ENCODE results near the gene TBRG1.

GRCh38 chr11:124618863-124619262, 3.8 kb upstream of the TBRG1 start:
- TF ChIP-seq, protein P1, sequence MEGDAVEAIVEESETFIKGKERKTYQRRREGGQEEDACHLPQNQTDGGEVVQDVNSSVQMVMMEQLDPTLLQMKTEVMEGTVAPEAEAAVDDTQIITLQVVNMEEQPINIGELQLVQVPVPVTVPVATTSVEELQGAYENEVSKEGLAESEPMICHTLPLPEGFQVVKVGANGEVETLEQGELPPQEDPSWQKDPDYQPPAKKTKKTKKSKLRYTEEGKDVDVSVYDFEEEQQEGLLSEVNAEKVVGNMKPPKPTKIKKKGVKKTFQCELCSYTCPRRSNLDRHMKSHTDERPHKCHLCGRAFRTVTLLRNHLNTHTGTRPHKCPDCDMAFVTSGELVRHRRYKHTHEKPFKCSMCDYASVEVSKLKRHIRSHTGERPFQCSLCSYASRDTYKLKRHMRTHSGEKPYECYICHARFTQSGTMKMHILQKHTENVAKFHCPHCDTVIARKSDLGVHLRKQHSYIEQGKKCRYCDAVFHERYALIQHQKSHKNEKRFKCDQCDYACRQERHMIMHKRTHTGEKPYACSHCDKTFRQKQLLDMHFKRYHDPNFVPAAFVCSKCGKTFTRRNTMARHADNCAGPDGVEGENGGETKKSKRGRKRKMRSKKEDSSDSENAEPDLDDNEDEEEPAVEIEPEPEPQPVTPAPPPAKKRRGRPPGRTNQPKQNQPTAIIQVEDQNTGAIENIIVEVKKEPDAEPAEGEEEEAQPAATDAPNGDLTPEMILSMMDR (conservative IDR thresholded peaks at IDR 0.05; ENCODE audit: low read depth, low read length), result no peak
- no peak for TF ChIP-seq MXI1 (IDR thresholded peaks at IDR 0.05; ENCODE audit: borderline replicate concordance, low read depth, low read length)
- TF ChIP-seq RAD21 (IDR thresholded peaks at IDR 0.05; ENCODE audit: low read length), result no peak
- TF ChIP-seq, protein P2, sequence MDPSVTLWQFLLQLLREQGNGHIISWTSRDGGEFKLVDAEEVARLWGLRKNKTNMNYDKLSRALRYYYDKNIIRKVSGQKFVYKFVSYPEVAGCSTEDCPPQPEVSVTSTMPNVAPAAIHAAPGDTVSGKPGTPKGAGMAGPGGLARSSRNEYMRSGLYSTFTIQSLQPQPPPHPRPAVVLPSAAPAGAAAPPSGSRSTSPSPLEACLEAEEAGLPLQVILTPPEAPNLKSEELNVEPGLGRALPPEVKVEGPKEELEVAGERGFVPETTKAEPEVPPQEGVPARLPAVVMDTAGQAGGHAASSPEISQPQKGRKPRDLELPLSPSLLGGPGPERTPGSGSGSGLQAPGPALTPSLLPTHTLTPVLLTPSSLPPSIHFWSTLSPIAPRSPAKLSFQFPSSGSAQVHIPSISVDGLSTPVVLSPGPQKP (IDR thresholded peaks at IDR 0.05; ENCODE audit: borderline replicate concordance, low read depth, low read length), result no peak
- TF ChIP-seq POLR2A (IDR thresholded peaks at IDR 0.05; ENCODE audit: low read depth, low read length), result no peak
- no peak for TF ChIP-seq MAFK (IDR thresholded peaks at IDR 0.05; ENCODE audit: low read depth, low read length)
- TF ChIP-seq SMC3 (IDR thresholded peaks at IDR 0.05; ENCODE audit: low read depth, low read length), result no peak
